Ovary (tissue), 3 donors: ENCODE data around the gene TESK2.

Experiments used
- CTCF ChIP-seq, 3 donors: fragments of 450-650 bp in 2 of 3; fragments of 200-600 bp in 1 of 3; IDR thresholded peaks; one replicate each; pipeline versions ENCODE4 v1.5.1 to v1.8.0; 2016 to 2022; ENCODE audit warnings: antibody characterized with exemption in 3 of 3, mild to moderate bottlenecking in 1 of 3
- EP300 ChIP-seq: sonication (generic); formaldehyde crosslinking; IDR thresholded peaks from one replicate; pipeline ENCODE4 v1.6.1; 2017; ENCODE audit warnings: antibody characterized with exemption
- donor health status: DM: no; HTN: no; CAD: no.

- TF ChIP-seq CTCF (IDR thresholded peaks at IDR 0.05) (no peak), EP300 (no peak)
Measured at GRCh38 chr1:45355683-45356082, 135.3 kb downstream of the TESK2 start.
